H9 (cell line): ENCODE data around the gene RPS8. TPM values are rescaled to one million over a fixed set of nuclear protein-coding genes. Genes with fewer than 3 reads are reported as not detected.

Experiments
- DNase-seq: peaks from one replicate; pipeline ENCODE4 v3.0.0-alpha.2; 2017
- H2AFZ ChIP-seq: one replicate; pipeline ENCODE4 v1.6.1; 2013; ENCODE audit warnings: mild to moderate bottlenecking, low read length, control low read depth, moderate library complexity
- H2AK5ac ChIP-seq: 2 replicates; pipeline ENCODE4 v1.6.1; 2013; ENCODE audit warnings: low read length, control low read depth, mixed read lengths; ENCODE audit not compliant: insufficient read length
- H2BK120ac ChIP-seq: one replicate; pipeline ENCODE4 v1.6.1; 2013; ENCODE audit warnings: low read depth, mild to moderate bottlenecking, low read length, control low read depth, inconsistent platforms; ENCODE audit not compliant: poor library complexity, severe bottlenecking
- H2BK12ac ChIP-seq: 2 replicates; pipeline ENCODE4 v1.6.1; 2013; ENCODE audit warnings: low read length, control low read depth, mixed read lengths, low read depth; ENCODE audit not compliant: insufficient read length
- H2BK15ac ChIP-seq: 2 replicates; pipeline ENCODE4 v1.6.1; 2013; ENCODE audit warnings: low read depth, low read length, control low read depth
- H2BK20ac ChIP-seq: one replicate; pipeline ENCODE4 v1.6.1; 2013; ENCODE audit warnings: low read depth, mild to moderate bottlenecking, low read length, control low read depth, inconsistent platforms; ENCODE audit not compliant: poor library complexity, severe bottlenecking
- H2BK5ac ChIP-seq: 2 replicates; pipeline ENCODE4 v1.6.1; 2013; ENCODE audit warnings: low read length, control low read depth, mixed read lengths; ENCODE audit not compliant: insufficient read length
- H3K14ac ChIP-seq: 2 replicates; pipeline ENCODE4 v1.6.1; 2013; ENCODE audit warnings: low read length, control low read depth; ENCODE audit not compliant: insufficient read depth
- H3K18ac ChIP-seq: 2 replicates; pipeline ENCODE4 v1.6.1; 2013; ENCODE audit warnings: low read depth, mild to moderate bottlenecking, mixed read lengths, low read length, control low read depth; ENCODE audit not compliant: insufficient read length
- H3K23ac ChIP-seq: 2 replicates; pipeline ENCODE4 v1.6.1; 2013; ENCODE audit warnings: low read length, control low read depth, mixed read lengths, low read depth; ENCODE audit not compliant: insufficient read length
- H3K23me2 ChIP-seq: 2 replicates; pipeline ENCODE4 v1.6.1; 2013; ENCODE audit warnings: low read depth, mild to moderate bottlenecking, mixed read lengths, low read length, control low read depth; ENCODE audit not compliant: insufficient read length, poor library complexity, severe bottlenecking
- H3K27ac ChIP-seq: 2 replicates; pipeline ENCODE4 v1.5.1; 2013; ENCODE audit warnings: low read length, control low read depth, mixed read lengths, low read depth; ENCODE audit not compliant: insufficient read length
- H3K27me3 ChIP-seq: 2 replicates; pipeline ENCODE4 v1.6.1; 2013; ENCODE audit warnings: low read length, control low read depth, inconsistent platforms; ENCODE audit not compliant: insufficient read depth
- H3K4ac ChIP-seq: 2 replicates; pipeline ENCODE4 v1.6.1; 2013; ENCODE audit warnings: low read depth, mild to moderate bottlenecking, control low read depth, inconsistent platforms, low read length, moderate library complexity
- H3K4me1 ChIP-seq: 2 replicates; pipeline ENCODE4 v1.6.1; 2013; ENCODE audit warnings: low read length, control low read depth, inconsistent platforms; ENCODE audit not compliant: insufficient read depth
- H3K4me2 ChIP-seq: 2 replicates; pipeline ENCODE4 v1.6.1; 2013; ENCODE audit warnings: low read length, control low read depth, mixed read lengths; ENCODE audit not compliant: insufficient read length, insufficient read depth
- H3K56ac ChIP-seq: 2 replicates; pipeline ENCODE4 v1.6.1; 2013; ENCODE audit warnings: low read depth, mild to moderate bottlenecking, mixed read lengths, low read length, control low read depth; ENCODE audit not compliant: insufficient read length
- H3K79me1 ChIP-seq: 2 replicates; pipeline ENCODE4 v1.6.1; 2013; ENCODE audit warnings: low read depth, mild to moderate bottlenecking, moderate library complexity, low read length, control low read depth, inconsistent platforms; ENCODE audit not compliant: insufficient read depth, poor library complexity, severe bottlenecking
- H3K79me2 ChIP-seq: 2 replicates; pipeline ENCODE4 v1.6.1; 2013; ENCODE audit warnings: low read length, control low read depth, inconsistent platforms; ENCODE audit not compliant: insufficient read depth
- H3K9ac ChIP-seq: 2 replicates; pipeline ENCODE4 v1.6.1; 2013; ENCODE audit warnings: low read length, control low read depth, mixed read lengths; ENCODE audit not compliant: insufficient read length; ENCODE audit errors: extremely low read depth
- H3K9me3 ChIP-seq: one replicate; pipeline ENCODE4 v1.6.1; 2013; ENCODE audit warnings: low read depth, low read length, inconsistent platforms; ENCODE audit not compliant: control insufficient read depth
- H3T11ph ChIP-seq: one replicate; pipeline ENCODE4 v1.6.1; 2013; ENCODE audit warnings: mild to moderate bottlenecking, low read length, control low read depth, inconsistent platforms
- H4K20me1 ChIP-seq: one replicate; pipeline ENCODE4 v1.6.1; 2013; ENCODE audit not compliant: control insufficient read depth, insufficient read length, insufficient read depth
- H4K5ac ChIP-seq: 2 replicates; pipeline ENCODE4 v1.6.1; 2013; ENCODE audit warnings: low read depth, mild to moderate bottlenecking, mixed read lengths, low read length, control low read depth; ENCODE audit not compliant: insufficient read length
- H4K8ac ChIP-seq: replicated peaks from 2 replicates; pipeline ENCODE4 v1.6.1; 2013; ENCODE audit warnings: low read length, control low read depth, mixed read lengths, low read depth; ENCODE audit not compliant: insufficient read length
- H4K91ac ChIP-seq: 2 replicates; pipeline ENCODE4 v1.6.1; 2013; ENCODE audit warnings: low read depth, mild to moderate bottlenecking, moderate library complexity, mixed read lengths, low read length, control low read depth; ENCODE audit not compliant: insufficient read length
- H3K27ac Mint-ChIP-seq, 3 experiments: 2 replicates in 2 of 3; 3 replicates in 1 of 3; pipeline ENCODE4 v1.8.0; 2020 to 2021; ENCODE audit warnings: mixed read lengths in 3 of 3, mild to moderate bottlenecking in 1 of 3, moderate library complexity in 1 of 3
- H3K27me3 Mint-ChIP-seq: 2 replicates; pipeline ENCODE4 v1.8.0; 2021; ENCODE audit warnings: low read depth, mild to moderate bottlenecking, moderate library complexity, mixed read lengths
- H3K36me3 Mint-ChIP-seq, 3 experiments: 2 replicates in 2 of 3; 3 replicates in 1 of 3; pipeline ENCODE4 v1.8.0; 2020 to 2021; ENCODE audit warnings: low read depth in 3 of 3, mixed read lengths in 3 of 3; ENCODE audit not compliant: insufficient read depth in 1 of 3
- H3K4me1 Mint-ChIP-seq, 2 experiments: 2 replicates each; pipeline ENCODE4 v1.8.0; 2020; ENCODE audit warnings: mixed read lengths in 2 of 2
- H3K4me3 Mint-ChIP-seq, 2 experiments: 2 replicates in 1 of 2; 3 replicates in 1 of 2; pipeline ENCODE4 v1.8.0; 2020 to 2021; ENCODE audit warnings: mild to moderate bottlenecking in 2 of 2, mixed read lengths in 2 of 2, moderate library complexity in 1 of 2
- H3K9me3 Mint-ChIP-seq, 2 experiments: 2 replicates in 1 of 2; 3 replicates in 1 of 2; pipeline ENCODE4 v1.8.0; 2020; ENCODE audit warnings: mild to moderate bottlenecking in 2 of 2, mixed read lengths in 2 of 2, moderate library complexity in 1 of 2
- CTCF ChIP-seq: fragments of 200-600 bp; sonication (generic); conservative IDR thresholded peaks from 3 replicates; pipeline ENCODE4 v1.8.0; 2021; ENCODE audit warnings: antibody characterized with exemption, mild to moderate bottlenecking
- WGBS: extraction: QIAGEN DNeasy Blood & Tissue Kit; methylation state at CpG from one replicate; pipeline ENCODE4 v1.1.7; 2013; ENCODE audit warnings: missing lambda C conversion rate, low lambda C conversion rate, mixed read lengths; ENCODE audit not compliant: insufficient read length; ENCODE audit errors: extremely low coverage; 5-methylcytosine and 5-hydroxymethylcytosine counted together
- total RNA-seq: library from RNA; stranded (reverse); gene quantifications from 2 replicates; pipeline ENCODE4 v1.2.1, GENCODE V29; 2021

RPS8 gene
- total RNA-seq, 1 experiment from 2014 or later: 2,591 TPM

- H2BK5ac ChIP-seq: no peak overlapping the region
- H2BK15ac ChIP-seq: no peak overlapping the region
- peaks cover 17% of the 10 kb centered on the region; the same call in 1 of the 2 replicates for H3K79me2 ChIP-seq
- no peak for DNase-seq
- H2BK120ac ChIP-seq: no peak overlapping the region
- WGBS: no CpG with 5 or more reads among the region's 14 CpGs
- H4K5ac ChIP-seq: no peak overlapping the region
- no peak overlapping the region for H2AK5ac ChIP-seq
- H3K79me1 ChIP-seq: peaks cover 2% of the 10 kb centered on the region
- H3K4me2 ChIP-seq: peak overlapping the region; percentile 99
- H2BK20ac ChIP-seq: no peak overlapping the region
- H3K27me3 ChIP-seq: no peaks in the 10 kb centered on the region
- H3K27ac ChIP-seq: no peak overlapping the region
- Mint-ChIP-seq H3K27ac (peak overlapping the region in 2 of 3 experiments; percentile 87 to 95; a peak in 5 of 7 replicates), H3K4me3 (peak overlapping the region; percentile 81 to 95), H3K9me3 (0 out of 5 replicates have a peak, but pooled peaks cover 0 to 4% of the 10 kb centered on the region in 2 experiments), H3K27me3 (no peaks in the 10 kb centered on the region), H3K4me1 (peaks cover 18 to 22% of the 10 kb centered on the region in 2 experiments), H3K36me3 (peaks cover 33 to 65% (median 52%) of the 10 kb centered on the region in 3 experiments)
- H4K91ac ChIP-seq: no peak overlapping the region
- no peak overlapping the region for H3K14ac ChIP-seq
- H3K4ac ChIP-seq: no peak overlapping the region
- no peak overlapping the region for H2AFZ ChIP-seq
- no peak overlapping the region for H3K56ac ChIP-seq
- H3K23ac ChIP-seq: no peak overlapping the region
- H4K8ac ChIP-seq: no peak overlapping the region
- no peak overlapping the region for H2BK12ac ChIP-seq
- peaks cover 4% of the 10 kb centered on the region for H4K20me1 ChIP-seq
- H3K18ac ChIP-seq: no peak overlapping the region
- peaks cover 11% of the 10 kb centered on the region for H3K23me2 ChIP-seq
- H3K9ac ChIP-seq: no peak overlapping the region
- no peak overlapping the region for H3T11ph ChIP-seq
- H3K9me3 ChIP-seq: no peaks in the 10 kb centered on the region
- no peak for TF ChIP-seq CTCF
- H3K4me1 ChIP-seq: no peaks in the 10 kb centered on the region
These were observed 2.2 kb downstream of the RPS8 start for GRCh38 chr1:44777547-44777946.
